ENCODE measurements around the gene RBM4B. TPM values are rescaled to one million over a fixed set of nuclear protein-coding genes. Genes with fewer than 3 reads are reported as not detected.
A peak's percentile ranks its signal among the peaks of the same experiment; 100 is the strongest.

The RBM4B gene
- polyA plus RNA-seq, 6 donors from 2014 or later = 12.2 to 39.8 (median 24.7) TPM

DNA sequence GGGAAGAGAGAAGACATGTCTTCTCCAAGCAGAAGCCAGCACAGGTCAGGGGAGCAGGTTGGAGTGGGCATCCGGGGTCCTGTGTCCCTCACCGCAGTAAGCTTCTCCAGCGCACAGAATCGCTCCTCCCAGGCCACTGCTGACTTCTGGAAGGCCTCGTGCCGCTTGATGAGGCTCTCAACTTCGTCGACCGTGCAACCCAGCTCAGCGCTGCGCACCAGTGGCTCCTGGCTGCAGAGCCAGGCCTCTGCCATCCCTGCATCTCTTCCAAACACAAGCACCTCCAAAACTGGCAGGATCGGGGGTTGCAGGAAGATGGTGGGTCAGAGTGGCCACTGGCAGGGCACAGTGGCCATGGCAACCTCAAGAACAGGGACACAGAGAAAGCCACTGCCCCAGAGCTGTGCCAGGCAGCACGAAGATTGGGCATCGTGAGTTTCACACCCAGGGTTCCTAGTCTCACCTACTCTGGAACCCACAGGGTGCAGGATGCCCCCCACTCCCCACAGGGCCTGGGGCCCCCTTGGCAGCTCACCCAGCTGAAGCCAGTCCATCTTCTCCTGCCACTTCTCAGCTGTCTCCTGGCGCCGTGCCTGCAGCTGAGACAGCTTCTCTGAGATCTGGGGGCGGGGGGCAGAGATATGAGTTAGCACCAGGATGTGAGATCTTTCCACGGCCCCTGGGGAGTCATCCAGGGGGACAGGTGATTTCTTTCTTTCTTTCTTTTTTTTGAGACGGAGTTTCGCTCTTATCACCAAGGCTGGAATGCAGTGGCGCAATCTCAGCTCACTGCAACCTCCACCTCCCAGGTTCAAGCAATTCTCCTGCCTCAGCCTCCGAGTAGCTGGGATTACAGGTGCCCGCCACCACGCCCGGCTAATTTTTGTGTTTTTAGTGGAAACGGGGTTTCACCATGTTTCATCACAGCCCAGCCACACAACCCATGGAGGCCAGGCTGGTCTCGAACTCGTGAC is 11.2 kb upstream of the RBM4B start:
- no peaks in the 10 kb centered on the region for H3K36me3 Mint-ChIP-seq
- no peaks in the 10 kb centered on the region for H3K9me3 Mint-ChIP-seq
- H3K27ac Mint-ChIP-seq = peak overlapping the region in 1 of 6 donors; percentile 81
- ATAC-seq (ENCODE audit: low read depth in 2 of 2) = no peak
- peaks cover 0 to 2% (median 0%) of the 10 kb centered on the region in 3 donors for H3K4me1 Mint-ChIP-seq
- no peak for DNase-seq
- peak overlapping the region in 1 of 8 donors; percentile 18 for H3K4me3 Mint-ChIP-seq
- peaks cover 0 to 5% (median 0%) of the 10 kb centered on the region in 3 donors for H3K27me3 Mint-ChIP-seq

- ATAC-seq (ENCODE audit: low read depth in 2 of 2) (no peak), DNase-seq (no peak)
- Mint-ChIP-seq H3K9me3 (no peaks in the 10 kb centered on the region), H3K27me3 (peaks cover 0 to 5% (median 0%) of the 10 kb centered on the region in 3 donors), H3K36me3 (no peaks in the 10 kb centered on the region), H3K27ac (peak overlapping the region in 1 of 6 donors; percentile 32), H3K4me1 (peaks cover 0 to 2% (median 0%) of the 10 kb centered on the region in 3 donors), H3K4me3 (no peak overlapping the region)
Measured at GRCh38 chr11:66687831-66688281, 10.2 kb upstream of the RBM4B start.

DNA sequence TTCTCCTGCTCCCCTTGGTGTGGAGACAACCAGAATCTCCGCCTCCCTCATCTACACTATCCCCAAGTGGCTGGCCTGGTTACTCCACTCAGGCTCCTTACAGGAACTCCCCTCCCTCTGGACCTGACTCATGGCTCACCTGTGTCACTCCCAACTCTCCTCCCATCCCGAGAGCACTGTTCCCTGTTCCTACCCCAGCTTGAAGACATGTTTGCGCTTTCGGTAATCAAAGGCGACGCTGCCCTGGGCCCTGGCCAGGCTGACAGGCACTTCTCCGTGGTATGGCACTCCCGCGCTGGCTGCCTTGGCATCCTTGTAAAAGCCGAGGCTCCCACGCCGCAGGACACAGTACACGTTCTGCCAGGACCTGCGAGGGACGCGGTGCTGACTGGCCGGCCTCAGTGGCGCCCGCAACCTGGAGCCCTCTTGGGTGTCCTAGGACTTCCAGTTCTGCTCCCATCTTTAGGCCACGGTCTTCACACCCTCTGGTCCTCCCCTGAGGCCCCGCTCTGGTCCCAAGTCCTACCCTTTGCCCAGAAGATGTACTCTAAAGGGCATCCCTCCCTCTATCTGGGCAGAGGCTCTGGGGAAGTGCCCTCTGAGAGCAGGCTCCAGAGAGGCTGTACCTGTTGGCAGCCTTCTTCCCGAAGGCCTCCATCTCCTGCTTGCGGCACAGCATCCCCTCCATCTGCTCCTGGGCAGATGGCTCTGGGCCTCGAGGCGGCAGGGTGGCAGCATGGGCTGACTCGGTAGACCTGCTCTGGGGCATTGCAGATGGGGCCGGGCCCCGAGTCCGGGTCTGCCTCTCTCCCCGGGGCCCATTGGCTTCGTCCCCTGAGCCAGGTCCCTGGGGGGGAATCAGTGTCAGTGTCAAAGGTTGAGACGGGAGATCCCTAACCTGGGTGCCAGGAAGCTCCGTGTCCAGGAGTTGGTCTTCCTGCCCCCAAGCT is 9.4 kb upstream of the RBM4B start:
- DNase-seq (no peak), ATAC-seq (ENCODE audit: low read depth in 2 of 2) (no peak)
- peaks cover 0 to 2% (median 0%) of the 10 kb centered on the region in 3 donors for H3K4me1 Mint-ChIP-seq
- peaks cover 0 to 5% (median 0%) of the 10 kb centered on the region in 3 donors for H3K27me3 Mint-ChIP-seq
- H3K36me3 Mint-ChIP-seq = no peaks in the 10 kb centered on the region
- H3K9me3 Mint-ChIP-seq = no peaks in the 10 kb centered on the region
- H3K27ac Mint-ChIP-seq = peak overlapping the region in 1 of 6 donors; percentile 7
- H3K4me3 Mint-ChIP-seq = no peak overlapping the region

GRCh38 chr11:66686100-66686785 is 8.6 kb upstream of the RBM4B start:
- Mint-ChIP-seq H3K27ac (no peak overlapping the region), H3K27me3 (peaks cover 0 to 5% (median 0%) of the 10 kb centered on the region in 3 donors), H3K36me3 (no peaks in the 10 kb centered on the region), H3K4me3 (no peak overlapping the region), H3K9me3 (no peaks in the 10 kb centered on the region), H3K4me1 (peaks cover 0 to 2% (median 0%) of the 10 kb centered on the region in 3 donors)
- ATAC-seq (ENCODE audit: low read depth in 2 of 2) (no peak), DNase-seq (no peak)

DNA sequence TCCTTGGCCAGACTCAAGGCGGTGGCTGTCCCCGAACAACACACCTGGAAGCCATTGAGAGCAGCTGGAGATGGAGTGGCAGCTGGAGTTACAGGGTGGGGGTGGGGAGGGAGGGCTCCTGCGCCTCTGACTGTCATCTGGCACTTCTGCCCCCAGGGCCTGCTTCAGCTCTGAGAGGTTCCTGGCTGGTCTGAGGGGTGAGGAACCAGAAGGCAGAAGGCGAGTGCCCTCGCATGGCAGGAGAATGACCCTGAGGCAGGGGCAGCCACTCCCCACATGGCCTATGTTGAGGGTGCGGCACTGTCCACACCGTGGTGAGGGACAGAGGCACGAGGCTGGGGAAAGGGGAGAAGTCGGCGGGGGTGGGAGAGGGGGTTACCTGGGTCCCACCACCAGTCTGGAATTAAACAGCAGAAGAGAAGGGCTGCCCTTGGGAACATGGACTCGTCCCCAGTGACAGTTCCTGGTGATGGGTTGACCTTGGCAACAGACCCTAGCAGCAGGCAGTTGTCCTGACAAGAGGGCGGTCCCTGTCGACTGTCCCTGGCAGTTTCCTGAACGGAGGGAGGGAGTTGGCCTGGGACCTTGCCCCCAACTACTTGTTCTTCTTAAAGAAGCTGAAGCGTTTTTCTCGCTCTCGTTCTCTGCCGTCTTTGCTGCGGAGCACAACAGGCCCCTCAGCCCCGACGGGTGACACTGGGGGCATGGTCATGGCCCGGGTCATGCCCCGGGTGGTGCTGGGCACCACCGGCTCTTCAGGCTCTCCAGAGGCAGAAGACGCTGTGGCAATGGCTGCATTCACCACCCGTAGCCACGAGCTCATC is 7.8 kb upstream of the RBM4B start:
- H3K27me3 Mint-ChIP-seq = peaks cover 0 to 5% (median 0%) of the 10 kb centered on the region in 3 donors
- H3K27ac Mint-ChIP-seq = no peak overlapping the region
- ATAC-seq (ENCODE audit: low read depth in 2 of 2) (no peak), DNase-seq (no peak)
- H3K4me1 Mint-ChIP-seq = peaks cover 0 to 2% (median 0%) of the 10 kb centered on the region in 3 donors
- H3K4me3 Mint-ChIP-seq = no peak overlapping the region
- H3K36me3 Mint-ChIP-seq = no peaks in the 10 kb centered on the region
- H3K9me3 Mint-ChIP-seq = no peaks in the 10 kb centered on the region

- ATAC-seq (ENCODE audit: low read depth in 2 of 2) = no peak
- Mint-ChIP-seq H3K9me3 (no peaks in the 10 kb centered on the region), H3K27ac (peak overlapping the region in 2 of 6 donors; percentile 31 to 49), H3K4me3 (no peak overlapping the region), H3K36me3 (no peaks in the 10 kb centered on the region), H3K27me3 (peaks cover 0 to 5% (median 0%) of the 10 kb centered on the region in 3 donors), H3K4me1 (peaks cover 0 to 2% (median 0%) of the 10 kb centered on the region in 3 donors)
- no peak for DNase-seq
Measured at GRCh38 chr11:66684635-66685034, 6.9 kb upstream of the RBM4B start.

GRCh38 chr11:66683877-66684276 is 6.2 kb upstream of the RBM4B start:
- H3K27me3 Mint-ChIP-seq = peaks cover 0 to 5% (median 0%) of the 10 kb centered on the region in 3 donors
- H3K4me1 Mint-ChIP-seq = no peaks in the 10 kb centered on the region
- no peaks in the 10 kb centered on the region for H3K36me3 Mint-ChIP-seq
- no peak overlapping the region for H3K4me3 Mint-ChIP-seq
- no peak for DNase-seq
- no peaks in the 10 kb centered on the region for H3K9me3 Mint-ChIP-seq
- ATAC-seq (ENCODE audit: low read depth in 2 of 2) = no peak
- H3K27ac Mint-ChIP-seq = peak overlapping the region in 1 of 6 donors; percentile 38

GRCh38 chr11:66680966-66681645 is 3.4 kb upstream of the RBM4B start:
- DNase-seq (no peak), ATAC-seq (ENCODE audit: low read depth in 2 of 2) (no peak)
- Mint-ChIP-seq H3K4me3 (peak overlapping the region in 2 of 8 donors; percentile 1 to 27), H3K27ac (no peak overlapping the region), H3K4me1 (peaks cover 20 to 22% (median 20%) of the 10 kb centered on the region in 3 donors), H3K9me3 (no peaks in the 10 kb centered on the region), H3K27me3 (no peaks in the 10 kb centered on the region), H3K36me3 (no peaks in the 10 kb centered on the region)

- no peak for ATAC-seq (ENCODE audit: low read depth in 2 of 2)
- peak overlapping the region; percentile 94 to 99 (median 98) for H3K4me3 Mint-ChIP-seq
- DNase-seq = no peak
- no peaks in the 10 kb centered on the region for H3K36me3 Mint-ChIP-seq
- H3K27ac Mint-ChIP-seq = peak overlapping the region; percentile 98 to 100 (median 99)
- H3K4me1 Mint-ChIP-seq = peaks cover 26 to 56% (median 38%) of the 10 kb centered on the region in 3 donors
- H3K27me3 Mint-ChIP-seq = no peaks in the 10 kb centered on the region
- H3K9me3 Mint-ChIP-seq = no peaks in the 10 kb centered on the region
Measured at GRCh38 chr11:66676931-66677598, 622 bp downstream of the RBM4B start.

GRCh38 chr11:66676282-66676919 is 1.3 kb downstream of the RBM4B start:
- peak overlapping the region in 5 of 6 donors; percentile 67 to 100 (median 99) for H3K27ac Mint-ChIP-seq
- ATAC-seq (ENCODE audit: low read depth in 2 of 2) = no peak
- H3K4me3 Mint-ChIP-seq = peak overlapping the region; percentile 94 to 99 (median 98)
- no peaks in the 10 kb centered on the region for H3K27me3 Mint-ChIP-seq
- no peaks in the 10 kb centered on the region for H3K36me3 Mint-ChIP-seq
- H3K9me3 Mint-ChIP-seq = no peaks in the 10 kb centered on the region
- DNase-seq = peak; percentile 25
- peaks cover 26 to 58% (median 38%) of the 10 kb centered on the region in 3 donors for H3K4me1 Mint-ChIP-seq

Measured in naive B cell (primary cell).